Fibroblast of lung (primary cell): ENCODE data around the gene INSR. TPM values are rescaled to one million over a fixed set of nuclear protein-coding genes. Genes with fewer than 3 reads are reported as not detected.

Source experiments
- DNase-seq, 2 donors: peaks; one replicate each; pipeline versions ENCODE4 v3.0.0 to v3.0.0-alpha.2; 2010; ENCODE audit warnings: low read depth in 2 of 2
- H2AFZ ChIP-seq: 2 replicates; pipeline ENCODE4 v1.5.1; 2012; ENCODE audit warnings: low read length, control low read depth, inconsistent platforms
- H3K27ac ChIP-seq: 2 replicates; pipeline ENCODE4 v1.5.1; 2011; ENCODE audit warnings: low read length, control low read depth; ENCODE audit not compliant: insufficient read depth
- H3K27me3 ChIP-seq: 2 replicates; pipeline ENCODE4 v1.5.1; 2011; ENCODE audit warnings: mild to moderate bottlenecking, low read length; ENCODE audit not compliant: control insufficient read depth, insufficient read depth
- H3K36me3 ChIP-seq: 2 replicates; pipeline ENCODE4 v1.5.1; 2011; ENCODE audit warnings: low read length; ENCODE audit not compliant: control insufficient read depth, insufficient read depth
- H3K4me1 ChIP-seq: 2 replicates; pipeline ENCODE4 v1.5.1; 2011; ENCODE audit warnings: low read length; ENCODE audit not compliant: control insufficient read depth, insufficient read depth; ENCODE audit errors: extremely low read depth
- H3K4me2 ChIP-seq: 2 replicates; pipeline ENCODE4 v1.5.1; 2011; ENCODE audit warnings: low read length, control low read depth; ENCODE audit not compliant: insufficient read depth; ENCODE audit errors: extremely low read depth
- H3K4me3 ChIP-seq, 4 experiments: fragments of 200-600 bp in 1 of 4; sonication (generic) in 1 of 4; replicated peaks in 1 of 4; 2 replicates each; pipeline ENCODE4 v1.5.1; 2011 to 2016; ENCODE audit warnings: low read length in 4 of 4, low read depth in 3 of 4, mild to moderate bottlenecking in 3 of 4, control low read depth in 2 of 4, inconsistent platforms in 1 of 4, mixed read lengths in 1 of 4; ENCODE audit not compliant: insufficient read depth in 1 of 4; ENCODE audit errors: control extremely low read depth in 1 of 4
- H3K79me2 ChIP-seq: 2 replicates; pipeline ENCODE4 v1.5.1; 2012; ENCODE audit warnings: mild to moderate bottlenecking, low read length, inconsistent platforms; ENCODE audit not compliant: control insufficient read depth, insufficient read depth
- H3K9ac ChIP-seq: 2 replicates; pipeline ENCODE4 v1.5.1; 2011; ENCODE audit warnings: mild to moderate bottlenecking, low read length, control low read depth; ENCODE audit not compliant: insufficient read depth
- H3K9me3 ChIP-seq: 2 replicates; pipeline ENCODE4 v1.5.1; 2012; ENCODE audit warnings: low read depth, low read length; ENCODE audit not compliant: control insufficient read depth, insufficient read depth
- H4K20me1 ChIP-seq: 2 replicates; pipeline ENCODE4 v1.5.1; 2011; ENCODE audit warnings: low read length; ENCODE audit not compliant: control insufficient read depth, insufficient read depth; ENCODE audit errors: extremely low read depth
- EZH2 ChIP-seq: IDR thresholded peaks from 2 replicates; pipeline ENCODE4 v1.5.1; 2012; ENCODE audit warnings: low read length, control low read depth, mild to moderate bottlenecking; ENCODE audit errors: missing control alignments
- polyA plus RNA-seq, 2 donors: library from polyadenylated mRNA; depleted of rRNA in 1 of 2; stranded (reverse) in 1 of 2; unstranded in 1 of 2; fragments of >200 nt; gene quantifications; 2 replicates each; pipeline ENCODE4 v1.2.1, GENCODE V29; 2011 to 2012; ENCODE audit warnings: missing spikeins in 1 of 2
- total RNA-seq: library from RNA; depleted of rRNA; stranded (reverse); fragments of >200 nt; gene quantifications from 2 replicates; pipeline ENCODE4 v1.2.1, GENCODE V29; 2014
- TF ChIP-seq, protein P1 (sequence below), 2 donors: IDR thresholded peaks in 1 of 2; conservative IDR thresholded peaks in 1 of 2; 1 replicate in 1 of 2; 2 replicates in 1 of 2; pipeline ENCODE4 v1.5.1; 2011 to 2012; ENCODE audit warnings: low read length in 2 of 2, control low read depth in 1 of 2, inconsistent platforms in 1 of 2, low read depth in 1 of 2, mild to moderate bottlenecking in 1 of 2

The INSR gene
- total and polyA plus RNA-seq, 2 donors (not counting 1 experiment from before 2014, with no cell fraction given), result 3.7 to 23.9 TPM

- H4K20me1 ChIP-seq, result no peaks in the 10 kb centered on the region
- no peak for TF ChIP-seq EZH2
- TF ChIP-seq, protein P1, sequence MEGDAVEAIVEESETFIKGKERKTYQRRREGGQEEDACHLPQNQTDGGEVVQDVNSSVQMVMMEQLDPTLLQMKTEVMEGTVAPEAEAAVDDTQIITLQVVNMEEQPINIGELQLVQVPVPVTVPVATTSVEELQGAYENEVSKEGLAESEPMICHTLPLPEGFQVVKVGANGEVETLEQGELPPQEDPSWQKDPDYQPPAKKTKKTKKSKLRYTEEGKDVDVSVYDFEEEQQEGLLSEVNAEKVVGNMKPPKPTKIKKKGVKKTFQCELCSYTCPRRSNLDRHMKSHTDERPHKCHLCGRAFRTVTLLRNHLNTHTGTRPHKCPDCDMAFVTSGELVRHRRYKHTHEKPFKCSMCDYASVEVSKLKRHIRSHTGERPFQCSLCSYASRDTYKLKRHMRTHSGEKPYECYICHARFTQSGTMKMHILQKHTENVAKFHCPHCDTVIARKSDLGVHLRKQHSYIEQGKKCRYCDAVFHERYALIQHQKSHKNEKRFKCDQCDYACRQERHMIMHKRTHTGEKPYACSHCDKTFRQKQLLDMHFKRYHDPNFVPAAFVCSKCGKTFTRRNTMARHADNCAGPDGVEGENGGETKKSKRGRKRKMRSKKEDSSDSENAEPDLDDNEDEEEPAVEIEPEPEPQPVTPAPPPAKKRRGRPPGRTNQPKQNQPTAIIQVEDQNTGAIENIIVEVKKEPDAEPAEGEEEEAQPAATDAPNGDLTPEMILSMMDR (conservative IDR thresholded peaks at IDR 0.05 in 1 of 2, IDR thresholded peaks at IDR 0.05 in 1 of 2; ENCODE audit: low read depth in 1 of 2, low read length in 2 of 2), result no peak
- no peak overlapping the region for H3K9ac ChIP-seq
- H3K9me3 ChIP-seq, result no peaks in the 10 kb centered on the region
- no peaks in the 10 kb centered on the region for H3K4me1 ChIP-seq
- DNase-seq, result no peak
- H3K4me2 ChIP-seq, result no peak overlapping the region
- H2AFZ ChIP-seq, result no peak overlapping the region
- no peaks in the 10 kb centered on the region for H3K36me3 ChIP-seq
- H3K4me3 ChIP-seq, result no peak overlapping the region
- no peaks in the 10 kb centered on the region for H3K27me3 ChIP-seq
- H3K27ac ChIP-seq, result no peak overlapping the region
- H3K79me2 ChIP-seq, result no peaks in the 10 kb centered on the region
These were observed 43.4 kb upstream of the INSR start for GRCh38 chr19:7337380-7338194.

DNA sequence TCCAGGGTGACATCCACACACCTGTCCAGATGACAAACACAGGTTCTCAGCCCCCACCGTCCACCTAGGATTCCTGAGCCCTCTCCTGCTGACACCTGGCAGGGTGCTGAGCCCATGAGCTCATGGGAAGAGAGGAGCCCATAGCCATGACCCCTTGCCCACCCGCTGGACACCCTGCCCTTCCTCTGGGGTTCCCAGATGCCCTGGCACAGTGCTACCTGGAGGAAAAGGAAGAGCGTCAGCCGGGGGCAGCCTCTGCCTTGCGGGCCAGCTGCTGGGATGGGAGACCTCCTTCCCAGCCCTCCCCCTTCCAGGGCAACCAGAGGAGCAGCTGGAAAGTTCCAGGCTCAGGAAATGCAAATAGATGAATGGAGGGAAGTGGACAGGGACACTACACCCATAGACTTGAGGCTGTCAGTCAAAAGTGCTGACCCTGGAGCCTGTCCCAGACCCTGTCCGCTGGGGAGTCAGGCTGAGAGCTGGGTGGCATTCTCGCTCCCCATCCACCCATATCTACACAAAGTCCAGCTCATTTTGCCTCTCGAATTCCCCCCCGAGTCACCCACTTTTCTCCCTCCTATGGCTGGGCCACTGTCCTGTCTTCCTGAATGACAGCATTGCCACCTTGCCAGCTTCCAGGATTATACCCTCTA lies 42.2 kb upstream of the INSR start:
- Histone ChIP-seq H3K9me3 (no peaks in the 10 kb centered on the region), H4K20me1 (no peaks in the 10 kb centered on the region), H3K27ac (no peak overlapping the region), H3K9ac (no peak overlapping the region), H3K4me3 (no peak overlapping the region), H3K36me3 (no peaks in the 10 kb centered on the region), H3K27me3 (no peaks in the 10 kb centered on the region), H3K4me1 (no peaks in the 10 kb centered on the region), H3K79me2 (no peaks in the 10 kb centered on the region), H2AFZ (no peak overlapping the region), H3K4me2 (no peak overlapping the region)
- DNase-seq, result no peak
- no peak for TF ChIP-seq EZH2
- TF ChIP-seq, protein P1 (conservative IDR thresholded peaks at IDR 0.05 in 1 of 2, IDR thresholded peaks at IDR 0.05 in 1 of 2; ENCODE audit: low read depth in 1 of 2, low read length in 2 of 2), result no peak

GRCh38 chr19:7333198-7334118 lies 39.2 kb upstream of the INSR start:
- H3K9me3 ChIP-seq, result no peaks in the 10 kb centered on the region
- H3K27me3 ChIP-seq, result no peaks in the 10 kb centered on the region
- H4K20me1 ChIP-seq, result no peaks in the 10 kb centered on the region
- peak in 1 of 2 donors; percentile 14 for DNase-seq
- no peaks in the 10 kb centered on the region for H3K36me3 ChIP-seq
- no peak overlapping the region for H3K4me2 ChIP-seq
- H3K4me3 ChIP-seq, result no peak overlapping the region
- TF ChIP-seq EZH2, result no peak
- TF ChIP-seq, protein P1 (conservative IDR thresholded peaks at IDR 0.05 in 1 of 2, IDR thresholded peaks at IDR 0.05 in 1 of 2; ENCODE audit: low read depth in 1 of 2, low read length in 2 of 2), result no peak
- H3K9ac ChIP-seq, result no peak overlapping the region
- no peak overlapping the region for H3K27ac ChIP-seq
- no peak overlapping the region for H2AFZ ChIP-seq
- no peaks in the 10 kb centered on the region for H3K4me1 ChIP-seq
- no peaks in the 10 kb centered on the region for H3K79me2 ChIP-seq
